Activated CD8-positive, alpha-beta memory T cell treated with anti-CD3 and anti-CD28 coated beads, Interleukin-2, amount 50 U/mL, for 4 hours (primary cell): Measurements from ENCODE around the gene ANKRD39.
A peak's percentile ranks its signal among the peaks of the same experiment; 100 is the strongest.
"Not testable (repeated sequence)": the region's sequence is repeated elsewhere in the genome, so short reads cannot be mapped to it uniquely, and the experiment has no call there.

Experiments used
- DNase-seq: peaks from one replicate; pipeline ENCODE4 v3.0.0-alpha.2; 2020

The ANKRD39 gene

GRCh38 chr2:96806468-96807126, 51.2 kb downstream of the ANKRD39 start:
- peak; percentile 39 for DNase-seq

DNA sequence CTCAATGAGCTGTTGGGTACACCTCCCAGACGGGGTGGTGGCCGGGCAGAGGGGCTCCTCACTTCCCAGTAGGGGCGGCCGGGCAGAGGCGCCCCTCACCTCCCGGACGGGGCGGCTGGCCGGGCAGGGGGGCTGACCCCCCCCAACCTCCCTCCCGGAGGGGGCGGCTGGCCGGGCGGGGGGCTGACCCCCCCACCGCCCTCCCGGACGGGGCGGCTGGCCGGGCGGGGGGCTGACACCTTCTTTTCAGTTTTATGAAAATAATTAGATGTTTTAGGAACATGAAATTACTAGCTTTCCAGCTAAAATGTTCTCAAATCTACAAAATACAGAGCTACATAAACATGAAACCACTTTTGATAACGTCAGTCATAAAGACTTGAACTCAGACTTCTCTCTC, 51.9 kb downstream of the ANKRD39 start:
- DNase-seq = not testable (repeated sequence)

- DNase-seq = no peak
Measured at GRCh38 chr2:96804986-96805385, 52.8 kb downstream of the ANKRD39 start.

GRCh38 chr2:96802721-96803120, 55.1 kb downstream of the ANKRD39 start:
- DNase-seq = no peak

DNA sequence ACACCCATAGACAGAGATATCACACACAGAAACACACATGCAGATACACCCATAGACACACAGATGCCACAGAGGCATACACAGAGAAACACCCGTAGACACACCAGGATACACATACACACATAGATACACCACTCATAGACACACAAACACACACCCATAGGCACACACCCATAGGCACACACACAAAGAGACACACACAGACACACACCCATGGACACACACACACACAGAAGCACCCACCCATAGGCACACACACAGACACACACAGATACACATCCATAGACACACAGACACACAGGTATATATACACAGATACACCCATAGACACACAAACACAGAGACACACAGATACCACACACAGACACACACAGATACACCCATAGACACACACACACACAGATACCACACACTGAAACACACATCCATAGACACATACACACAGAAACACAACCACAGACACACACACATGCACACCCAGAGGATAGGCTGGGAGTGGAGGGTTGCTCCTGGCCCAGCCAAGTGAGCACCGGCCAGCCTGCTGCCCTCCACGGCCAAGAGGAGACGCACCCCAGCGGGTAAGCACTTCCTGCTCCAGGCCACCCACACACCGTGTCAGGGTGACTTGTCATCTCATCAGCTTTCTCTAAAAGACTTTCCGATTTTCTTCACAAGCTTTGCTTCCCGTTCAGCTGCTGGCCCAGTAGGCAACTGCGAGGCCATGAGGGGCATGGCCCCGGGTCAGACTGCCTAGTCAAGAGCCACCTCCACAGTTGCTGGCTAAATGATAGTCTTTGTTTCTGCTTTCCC, 55.8 kb downstream of the ANKRD39 start:
- DNase-seq = no peak

- peak; percentile 76 for DNase-seq
Measured at GRCh38 chr2:96801005-96801785, 56.6 kb downstream of the ANKRD39 start.

DNA sequence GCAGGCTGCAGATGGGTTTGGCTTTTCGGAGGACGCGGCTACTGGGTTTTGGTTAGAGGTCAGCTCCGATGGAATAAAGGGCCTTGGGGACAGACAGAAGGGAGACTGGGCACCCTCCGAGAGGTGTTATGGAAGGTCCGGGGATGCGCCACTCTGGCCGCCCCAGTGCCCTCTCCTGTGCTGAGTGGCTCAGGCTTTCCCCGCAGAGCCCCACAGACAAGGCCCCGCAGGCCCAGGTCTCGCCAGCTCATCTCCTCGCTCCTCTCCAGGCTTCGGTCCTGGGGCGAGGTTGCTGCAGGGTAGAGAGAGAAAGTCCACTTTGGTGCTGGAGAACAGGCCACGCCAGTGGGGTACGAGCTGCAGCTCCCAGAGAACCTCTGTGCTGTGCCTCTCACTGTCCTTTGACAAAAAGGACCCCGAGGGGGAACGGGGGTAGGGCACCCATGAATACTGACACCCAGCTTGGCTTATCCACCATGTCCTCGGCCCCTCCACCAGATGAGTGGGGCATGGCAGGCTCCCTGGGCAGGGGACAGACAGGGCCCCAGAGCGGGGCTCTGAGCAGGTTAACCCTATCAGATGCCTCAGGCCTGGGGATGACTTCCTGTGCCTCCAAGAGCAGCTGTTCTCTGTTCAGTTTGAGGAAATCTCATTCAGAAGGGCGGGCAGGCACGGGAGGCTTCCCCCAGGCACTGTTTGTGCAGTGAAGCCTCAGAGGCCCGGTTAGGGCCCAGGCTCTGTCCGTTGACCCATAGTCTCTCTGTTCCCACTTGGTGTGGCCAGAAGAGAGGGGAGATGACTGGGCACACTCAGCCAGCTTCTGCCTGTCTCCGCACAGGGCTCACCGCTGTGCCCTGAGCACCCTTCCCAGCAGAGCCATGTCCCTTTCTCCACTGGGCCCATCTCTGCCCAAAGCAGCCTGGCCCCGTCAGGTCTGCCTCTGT, 57.5 kb downstream of the ANKRD39 start:
- DNase-seq = no peak

GRCh38 chr2:96799623-96799935, 58.2 kb downstream of the ANKRD39 start:
- DNase-seq = no peak

DNA sequence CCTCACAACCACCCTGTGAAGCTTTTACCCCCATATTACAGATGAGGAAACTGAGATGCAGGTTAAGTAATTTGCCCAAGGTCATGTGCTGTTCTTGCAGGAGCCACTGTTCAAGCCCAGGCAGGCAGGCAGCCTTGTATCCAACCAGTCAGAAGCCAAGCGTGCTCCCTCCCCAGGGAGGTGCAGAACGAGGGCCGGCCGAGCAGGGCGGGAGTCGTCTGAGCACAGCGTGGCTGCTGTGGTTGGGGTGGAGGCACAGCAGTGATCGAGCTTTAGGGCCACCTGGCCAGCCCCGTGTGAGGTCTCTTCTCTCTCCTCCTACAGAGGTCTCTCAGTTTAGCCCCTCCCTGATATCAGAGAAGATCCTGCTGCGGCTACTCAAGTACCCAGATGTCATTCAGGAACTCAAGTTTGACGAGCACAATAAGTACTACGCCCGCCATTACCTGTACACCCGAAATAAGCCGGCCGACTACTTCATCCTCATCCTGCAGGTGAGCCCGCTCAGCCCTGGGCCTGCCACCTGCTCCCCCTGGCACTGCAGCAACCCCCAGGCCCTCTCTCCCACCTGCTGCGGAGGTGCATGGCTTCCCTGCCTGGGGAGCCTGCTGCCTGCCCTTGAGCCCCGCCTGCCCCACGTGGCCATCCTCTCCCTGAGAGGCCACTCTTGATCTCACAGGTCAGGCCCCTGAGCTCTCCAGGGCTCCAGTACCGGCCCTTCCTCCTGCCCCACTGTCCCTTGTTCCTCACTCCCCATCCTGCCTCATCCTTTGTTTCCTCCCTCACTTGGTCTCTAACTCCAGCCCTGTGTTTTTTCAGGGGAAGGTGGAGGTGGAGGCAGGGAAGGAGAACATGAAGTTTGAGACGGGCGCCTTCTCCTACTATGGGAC, 58.8 kb downstream of the ANKRD39 start:
- no peak for DNase-seq
